ENCODE measurements around the gene VWA2. TPM values are rescaled to one million over a fixed set of nuclear protein-coding genes. Genes with fewer than 3 reads are reported as not detected.

The VWA2 gene
- total RNA-seq, 1 experiment from 2014 or later = not detected

- H3K27me3 ChIP-seq (ENCODE audit: insufficient read depth, low read length) = no peaks in the 10 kb centered on the region
- H3K9me3 ChIP-seq (ENCODE audit: control insufficient read depth in 1 of 2, insufficient read depth in 1 of 2, low read depth in 1 of 2, low read length in 2 of 2) = no peaks in the 10 kb centered on the region
- ATAC-seq (no peak), DNase-seq (ENCODE audit: low read depth, low spot score) (no peak)
- H3K9me2 ChIP-seq (ENCODE audit: insufficient read depth) = no peaks in the 10 kb centered on the region
- no TSS peak for BruUV-seq (replicated peaks)
- intact Hi-C loops (cut with micrococcal nuclease) = no loop called here
- no peaks in the 10 kb centered on the region for H3K4me1 ChIP-seq (ENCODE audit: control insufficient read depth in 1 of 2, insufficient read depth in 2 of 2, low read length in 2 of 2)
- no peak overlapping the region for H3K4me2 ChIP-seq (ENCODE audit: low read length)
- H3K9ac ChIP-seq (ENCODE audit: low read length) = no peak overlapping the region
- RAD21 ChIA-PET (ENCODE audit: low non-redundant PET in 1 of 2, low total read pairs in 2 of 2, uncharacterized antibody in 2 of 2, unreplicated experiment in 2 of 2) = no interaction called here
- no peaks in the 10 kb centered on the region for H4K20me1 ChIP-seq (ENCODE audit: insufficient read depth)
- H2AFZ ChIP-seq (ENCODE audit: low read depth, low read length, poor library complexity, severe bottlenecking) = no peak overlapping the region
- H3K36me3 ChIP-seq (ENCODE audit: control insufficient read depth in 1 of 2, insufficient read depth in 2 of 2, low read length in 2 of 2) = no peaks in the 10 kb centered on the region
- no peak overlapping the region for H3K27ac ChIP-seq (ENCODE audit: low read depth, low read length)
- POLR2A ChIA-PET = no interaction called here
- H3K4me3 ChIP-seq (replicated peaks in 1 of 2; ENCODE audit: low read depth in 1 of 2, low read length in 2 of 2) = no peak overlapping the region
- H3K79me2 ChIP-seq (ENCODE audit: insufficient read depth, low read length) = no peaks in the 10 kb centered on the region
- CTCF ChIA-PET = interaction anchor here (2.8 kb wide), 1 partner anchor 15 kb away, joined by 10 read pairs; no protein-coding TSS in a partner anchor
- TF ChIP-seq, protein P1, sequence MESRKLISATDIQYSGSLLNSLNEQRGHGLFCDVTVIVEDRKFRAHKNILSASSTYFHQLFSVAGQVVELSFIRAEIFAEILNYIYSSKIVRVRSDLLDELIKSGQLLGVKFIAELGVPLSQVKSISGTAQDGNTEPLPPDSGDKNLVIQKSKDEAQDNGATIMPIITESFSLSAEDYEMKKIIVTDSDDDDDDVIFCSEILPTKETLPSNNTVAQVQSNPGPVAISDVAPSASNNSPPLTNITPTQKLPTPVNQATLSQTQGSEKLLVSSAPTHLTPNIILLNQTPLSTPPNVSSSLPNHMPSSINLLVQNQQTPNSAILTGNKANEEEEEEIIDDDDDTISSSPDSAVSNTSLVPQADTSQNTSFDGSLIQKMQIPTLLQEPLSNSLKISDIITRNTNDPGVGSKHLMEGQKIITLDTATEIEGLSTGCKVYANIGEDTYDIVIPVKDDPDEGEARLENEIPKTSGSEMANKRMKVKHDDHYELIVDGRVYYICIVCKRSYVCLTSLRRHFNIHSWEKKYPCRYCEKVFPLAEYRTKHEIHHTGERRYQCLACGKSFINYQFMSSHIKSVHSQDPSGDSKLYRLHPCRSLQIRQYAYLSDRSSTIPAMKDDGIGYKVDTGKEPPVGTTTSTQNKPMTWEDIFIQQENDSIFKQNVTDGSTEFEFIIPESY (IDR thresholded peaks at IDR 0.05; ENCODE audit: extremely low read depth, insufficient replicate concordance, low read length) = no peak
- TF ChIP-seq ELF1 (IDR thresholded peaks at IDR 0.05; ENCODE audit: borderline replicate concordance, low read depth) (no peak), SRF (IDR thresholded peaks at IDR 0.05; ENCODE audit: low read depth) (no peak), ZFX (IDR thresholded peaks at IDR 0.05) (no peak), RAD21 (IDR thresholded peaks at IDR 0.05; ENCODE audit: low read depth) (no peak), SP1 (IDR thresholded peaks at IDR 0.05; ENCODE audit: low read depth) (no peak), CEBPB (IDR thresholded peaks at IDR 0.05; ENCODE audit: low read depth) (no peak), TCF7L2 (IDR thresholded peaks at IDR 0.05; ENCODE audit: borderline replicate concordance, extremely low read depth, insufficient read depth, insufficient read length) (no peak), EZH2phosphoT487 (IDR thresholded peaks at IDR 0.05; ENCODE audit: borderline replicate concordance) (no peak), SIN3A (IDR thresholded peaks at IDR 0.05; ENCODE audit: low read depth) (no peak), EZH2 (IDR thresholded peaks at IDR 0.05) (no peak), MAX (IDR thresholded peaks at IDR 0.05) (no peak), JUND (IDR thresholded peaks at IDR 0.05) (no peak), ZNF274 (IDR thresholded peaks at IDR 0.05; ENCODE audit: low read depth, low read length) (no peak), CBX3 (IDR thresholded peaks at IDR 0.05; ENCODE audit: low read depth) (no peak)
- TF ChIP-seq, protein P2, sequence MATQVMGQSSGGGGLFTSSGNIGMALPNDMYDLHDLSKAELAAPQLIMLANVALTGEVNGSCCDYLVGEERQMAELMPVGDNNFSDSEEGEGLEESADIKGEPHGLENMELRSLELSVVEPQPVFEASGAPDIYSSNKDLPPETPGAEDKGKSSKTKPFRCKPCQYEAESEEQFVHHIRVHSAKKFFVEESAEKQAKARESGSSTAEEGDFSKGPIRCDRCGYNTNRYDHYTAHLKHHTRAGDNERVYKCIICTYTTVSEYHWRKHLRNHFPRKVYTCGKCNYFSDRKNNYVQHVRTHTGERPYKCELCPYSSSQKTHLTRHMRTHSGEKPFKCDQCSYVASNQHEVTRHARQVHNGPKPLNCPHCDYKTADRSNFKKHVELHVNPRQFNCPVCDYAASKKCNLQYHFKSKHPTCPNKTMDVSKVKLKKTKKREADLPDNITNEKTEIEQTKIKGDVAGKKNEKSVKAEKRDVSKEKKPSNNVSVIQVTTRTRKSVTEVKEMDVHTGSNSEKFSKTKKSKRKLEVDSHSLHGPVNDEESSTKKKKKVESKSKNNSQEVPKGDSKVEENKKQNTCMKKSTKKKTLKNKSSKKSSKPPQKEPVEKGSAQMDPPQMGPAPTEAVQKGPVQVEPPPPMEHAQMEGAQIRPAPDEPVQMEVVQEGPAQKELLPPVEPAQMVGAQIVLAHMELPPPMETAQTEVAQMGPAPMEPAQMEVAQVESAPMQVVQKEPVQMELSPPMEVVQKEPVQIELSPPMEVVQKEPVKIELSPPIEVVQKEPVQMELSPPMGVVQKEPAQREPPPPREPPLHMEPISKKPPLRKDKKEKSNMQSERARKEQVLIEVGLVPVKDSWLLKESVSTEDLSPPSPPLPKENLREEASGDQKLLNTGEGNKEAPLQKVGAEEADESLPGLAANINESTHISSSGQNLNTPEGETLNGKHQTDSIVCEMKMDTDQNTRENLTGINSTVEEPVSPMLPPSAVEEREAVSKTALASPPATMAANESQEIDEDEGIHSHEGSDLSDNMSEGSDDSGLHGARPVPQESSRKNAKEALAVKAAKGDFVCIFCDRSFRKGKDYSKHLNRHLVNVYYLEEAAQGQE (IDR thresholded peaks at IDR 0.05; ENCODE audit: low read depth) = no peak
- TF ChIP-seq, protein P3, sequence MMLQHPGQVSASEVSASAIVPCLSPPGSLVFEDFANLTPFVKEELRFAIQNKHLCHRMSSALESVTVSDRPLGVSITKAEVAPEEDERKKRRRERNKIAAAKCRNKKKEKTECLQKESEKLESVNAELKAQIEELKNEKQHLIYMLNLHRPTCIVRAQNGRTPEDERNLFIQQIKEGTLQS (IDR thresholded peaks at IDR 0.05) = no peak
Observed at GRCh38 chr10:114289096-114289436, 50.0 kb downstream of the VWA2 start.

Measured in HCT116 (cell line).